Measurements from ENCODE around the gene TMEM223.
"Not testable (repeated sequence)": the region's sequence is repeated elsewhere in the genome, so short reads cannot be mapped to it uniquely, and the experiment has no call there.

TMEM223 gene

GRCh38 chr11:62799486-62799885 is 7.7 kb upstream of the TMEM223 start:
- no peak for DNase-seq

- no peak for DNase-seq
These were observed 4.5 kb upstream of the TMEM223 start for GRCh38 chr11:62796281-62796680.

- no peak for DNase-seq
These were observed 2.5 kb upstream of the TMEM223 start for GRCh38 chr11:62794201-62794775.

- DNase-seq = no peak
These were observed 383 bp upstream of the TMEM223 start for GRCh38 chr11:62792202-62792575.

- DNase-seq = no peak
These were observed 2.2 kb downstream of the TMEM223 start for GRCh38 chr11:62789576-62789975.

GRCh38 chr11:62788991-62789390 is 2.8 kb downstream of the TMEM223 start:
- DNase-seq = no peak

- DNase-seq = peak; percentile 95
These were observed 4.6 kb downstream of the TMEM223 start, which contains the start of gene TMEM179B for GRCh38 chr11:62787005-62787759. TMEM179B (plus strand) TSS chr11:62787402; CDS start chr11:62787432, 30 bp downstream.

GRCh38 chr11:62786318-62787004 is 5.3 kb downstream of the TMEM223 start:
- DNase-seq = peak; percentile 88

- DNase-seq = no peak
These were observed 9.1 kb downstream of the TMEM223 start for GRCh38 chr11:62782753-62783152.

GRCh38 chr11:62778441-62778840 is 13.4 kb downstream of the TMEM223 start:
- no peak for DNase-seq

- no peak for DNase-seq
These were observed 14.4 kb downstream of the TMEM223 start for GRCh38 chr11:62777389-62777788.

- DNase-seq = no peak
These were observed 16.2 kb downstream of the TMEM223 start for GRCh38 chr11:62775646-62776045.

- DNase-seq = no peak
These were observed 17.4 kb downstream of the TMEM223 start for GRCh38 chr11:62774407-62774806.

GRCh38 chr11:62771144-62772021 is 20.4 kb downstream of the TMEM223 start, which contains the start of gene TAF6L:
TAF6L (plus strand) TSS chr11:62771396; CDS start chr11:62775784, 4,388 bp downstream.
- DNase-seq = peak; percentile 98

- peak; percentile 46 for DNase-seq
These were observed 21.0 kb downstream of the TMEM223 start for GRCh38 chr11:62770778-62771143.

GRCh38 chr11:62760867-62761227 is 31.0 kb downstream of the TMEM223 start:
- DNase-seq = not testable (repeated sequence)

GRCh38 chr11:62757846-62758788 is 33.7 kb downstream of the TMEM223 start:
- DNase-seq = no peak

GRCh38 chr11:62755086-62755615 is 36.7 kb downstream of the TMEM223 start:
- no peak for DNase-seq

- peak; percentile 94 for DNase-seq
These were observed 37.8 kb downstream of the TMEM223 start, which contains the start of gene ZBTB3 for GRCh38 chr11:62753736-62754603. ZBTB3 (minus strand) TSS chr11:62754160; CDS start chr11:62753664, 496 bp downstream.

GRCh38 chr11:62752994-62753735 is 38.6 kb downstream of the TMEM223 start:
- DNase-seq = no peak

Measured in activated CD4-positive, CD25-positive, alpha-beta regulatory T cell treated with anti-CD3 and anti-CD28 coated beads, Interleukin-2, amount 50 U/mL, for 72 hours (primary cell).